GM23338 (cell line): ENCODE results near the gene HDAC8. TPM values are rescaled to one million over a fixed set of nuclear protein-coding genes. Genes with fewer than 3 reads are reported as not detected.

Experiments
- ATAC-seq: fragments of 200-7000 bp; cut with Tn5 transposase; 3 replicates; pipeline ENCODE4 v1.9.1; 2020
- DNase-seq: peaks from one replicate; pipeline ENCODE4 v3.0.0-alpha.2; 2015; ENCODE audit warnings: low spot score
- H2AFZ ChIP-seq: fragments of 200-600 bp; sonication (generic); 2 replicates; pipeline ENCODE4 v1.8.0; 2016; ENCODE audit warnings: antibody characterized with exemption, mild to moderate bottlenecking, moderate library complexity
- H3F3A ChIP-seq: fragments of 200-600 bp; sonication (generic); replicated peaks from 2 replicates; pipeline ENCODE4 v1.8.0; 2017; ENCODE audit warnings: antibody characterized with exemption, mixed run types, low read depth
- H3K27ac ChIP-seq: fragments of 200-600 bp; sonication (generic); 2 replicates; pipeline ENCODE4 v1.6.1; 2016; ENCODE audit warnings: low read depth
- H3K27me3 ChIP-seq: fragments of 200-600 bp; sonication (generic); 2 replicates; pipeline ENCODE4 v1.8.0; 2016; ENCODE audit warnings: mild to moderate bottlenecking, mixed run types, moderate library complexity; ENCODE audit not compliant: insufficient read depth
- H3K36me3 ChIP-seq: fragments of 200-600 bp; sonication (generic); 2 replicates; pipeline ENCODE4 v1.8.0; 2016; ENCODE audit warnings: mild to moderate bottlenecking; ENCODE audit not compliant: insufficient read depth
- H3K4me1 ChIP-seq: fragments of 200-600 bp; sonication (generic); 2 replicates; pipeline ENCODE4 v1.8.0; 2016; ENCODE audit warnings: mild to moderate bottlenecking, moderate library complexity; ENCODE audit not compliant: insufficient read depth
- H3K4me2 ChIP-seq: fragments of 200-600 bp; sonication (generic); 2 replicates; pipeline ENCODE4 v1.7.1; 2017; ENCODE audit warnings: mixed run types
- H3K4me3 ChIP-seq: fragments of 200-600 bp; sonication (generic); 2 replicates; pipeline ENCODE4 v1.6.1; 2016; ENCODE audit warnings: mixed run types
- H3K79me2 ChIP-seq: fragments of 200-600 bp; sonication (generic); replicated peaks from 2 replicates; pipeline ENCODE4 v1.8.0; 2017; ENCODE audit warnings: mild to moderate bottlenecking; ENCODE audit not compliant: insufficient read depth
- H3K9me2 ChIP-seq: fragments of 200-600 bp; sonication (generic); 2 replicates; pipeline ENCODE4 v1.8.0; 2017; ENCODE audit not compliant: insufficient read depth
- H4K20me1 ChIP-seq: fragments of 200-600 bp; sonication (generic); replicated peaks from 2 replicates; pipeline ENCODE4 v1.8.0; 2017; ENCODE audit warnings: mild to moderate bottlenecking; ENCODE audit not compliant: insufficient read depth
- H3K27ac Mint-ChIP-seq: 2 replicates; pipeline ENCODE4 v1.8.0; 2020; ENCODE audit warnings: inconsistent platforms, mild to moderate bottlenecking, moderate library complexity, mixed read lengths
- H3K27me3 Mint-ChIP-seq: 3 replicates; pipeline ENCODE4 v1.8.0; 2022; ENCODE audit warnings: low read depth, mild to moderate bottlenecking, moderate library complexity, mixed read lengths, inconsistent platforms; ENCODE audit not compliant: insufficient read depth, poor library complexity
- H3K36me3 Mint-ChIP-seq: 3 replicates; pipeline ENCODE4 v1.8.0; 2021; ENCODE audit warnings: low read depth, mild to moderate bottlenecking, inconsistent platforms, moderate library complexity, mixed read lengths
- H3K4me1 Mint-ChIP-seq: 3 replicates; pipeline ENCODE4 v1.8.0; 2020; ENCODE audit warnings: mild to moderate bottlenecking, inconsistent platforms, mixed read lengths
- H3K4me3 Mint-ChIP-seq: 3 replicates; pipeline ENCODE4 v1.8.0; 2021; ENCODE audit warnings: moderate library complexity, mild to moderate bottlenecking, inconsistent platforms, mixed read lengths
- H3K9me3 Mint-ChIP-seq: 3 replicates; pipeline ENCODE4 v1.8.0; 2020; ENCODE audit warnings: moderate library complexity, mild to moderate bottlenecking, inconsistent platforms, mixed read lengths
- CREB1 ChIP-seq: fragments of 250-450 bp; sonication (Bioruptor Pico); IDR thresholded peaks from 2 replicates; pipeline ENCODE4 v1.5.0; 2020; ENCODE audit warnings: low read depth, mild to moderate bottlenecking, moderate library complexity
- EZH2 ChIP-seq: fragments of 200-600 bp; sonication (generic); IDR thresholded peaks from one replicate; pipeline ENCODE4 v1.8.0; 2017; ENCODE audit warnings: antibody characterized with exemption, mild to moderate bottlenecking, low read depth; ENCODE audit not compliant: unreplicated experiment
- EZH2phosphoT487 ChIP-seq: fragments of 200-600 bp; sonication (generic); IDR thresholded peaks from one replicate; pipeline ENCODE4 v1.8.1; 2018; ENCODE audit warnings: antibody characterized with exemption; ENCODE audit not compliant: unreplicated experiment
- JUNB ChIP-seq: IDR thresholded peaks from one replicate; pipeline ENCODE4 v1.6.1; 2016; ENCODE audit warnings: antibody characterized with exemption; ENCODE audit not compliant: unreplicated experiment
- NANOG ChIP-seq: IDR thresholded peaks from 2 replicates; pipeline ENCODE4 v1.6.1; 2016; ENCODE audit warnings: antibody characterized with exemption, borderline replicate concordance
- POLR2AphosphoS5 ChIP-seq: IDR thresholded peaks from 2 replicates; pipeline ENCODE4 v1.6.1; 2016; ENCODE audit warnings: antibody characterized with exemption, low read depth
- STAT1 ChIP-seq: IDR thresholded peaks from one replicate; pipeline ENCODE4 v1.6.1; 2016; ENCODE audit warnings: antibody characterized with exemption; ENCODE audit not compliant: unreplicated experiment
- ZNF114 ChIP-seq: fragments of 250-450 bp; sonication (Bioruptor Pico); IDR thresholded peaks from 2 replicates; pipeline ENCODE4 v1.5.0; 2020; ENCODE audit warnings: mild to moderate bottlenecking, moderate library complexity
- ZNF331 ChIP-seq: fragments of 250-450 bp; sonication (Bioruptor Pico); IDR thresholded peaks from 2 replicates; pipeline ENCODE4 v1.5.0; 2020; ENCODE audit warnings: low read depth, mild to moderate bottlenecking, moderate library complexity
- polyA plus RNA-seq: library from polyadenylated mRNA; unstranded; fragments of >200 nt; fragmentation: Nextera tagmentation; extraction: Ambion mirVana; gene quantifications from 2 replicates; pipeline ENCODE4 v1.2.1, GENCODE V29; 2016
- total RNA-seq: library from RNA; depleted of rRNA; stranded (reverse); fragments of >200 nt; shearing (Covaris generic); gene quantifications from 2 replicates; pipeline ENCODE4 v1.2.3, GENCODE V29; 2014
- TF ChIP-seq, protein P1 (sequence below): IDR thresholded peaks from 2 replicates; pipeline ENCODE4 v1.6.1; 2016; ENCODE audit warnings: antibody characterized with exemption
- TF ChIP-seq, protein P2 (sequence below): fragments of 250-450 bp; sonication (Bioruptor Pico); IDR thresholded peaks from 2 replicates; pipeline ENCODE4 v1.5.0; 2020; ENCODE audit warnings: mild to moderate bottlenecking, moderate library complexity
- TF ChIP-seq, protein P3 (sequence below): IDR thresholded peaks from one replicate; pipeline ENCODE4 v1.6.1; 2018; ENCODE audit warnings: antibody characterized with exemption; ENCODE audit not compliant: unreplicated experiment
- TF ChIP-seq, protein P4 (sequence below), 2 experiments: fragments of 200-600 bp in 1 of 2; sonication (generic) in 1 of 2; conservative IDR thresholded peaks; 2 replicates each; pipeline versions ENCODE4 v1.5.1 to v1.6.1; 2016 to 2017; ENCODE audit warnings: antibody characterized with exemption in 2 of 2, low read depth in 2 of 2, mild to moderate bottlenecking in 2 of 2, moderate library complexity in 1 of 2

Gene HDAC8
- total and polyA plus RNA-seq, 2 experiments from 2014 or later = 21.6 to 28.7 TPM

DNA sequence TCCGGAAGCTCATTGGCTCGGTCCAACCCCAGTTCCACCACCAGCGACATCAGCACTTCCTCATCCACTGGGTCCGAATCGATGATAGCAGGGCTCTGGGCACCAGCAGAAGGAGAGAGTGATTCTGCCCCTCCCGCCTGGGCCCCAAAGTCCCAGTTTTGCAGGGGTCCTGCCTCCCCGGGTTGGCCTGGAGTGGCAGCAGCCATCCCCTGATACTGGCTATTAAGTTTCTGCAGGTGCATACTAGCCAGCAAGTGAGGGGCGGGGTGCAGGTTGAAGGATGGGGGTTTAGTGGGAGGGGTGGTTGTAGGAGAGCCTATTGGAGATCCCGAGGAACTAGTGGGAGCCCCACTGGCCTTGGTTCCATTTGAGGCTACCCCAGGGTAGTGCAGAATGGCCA is 270.9 kb downstream of the HDAC8 start:
- 0 out of 2 replicates have a peak, but pooled peaks cover 5% of the 10 kb centered on the region for H3K4me1 ChIP-seq
- H3K36me3 ChIP-seq = no peaks in the 10 kb centered on the region
- H3K4me3 ChIP-seq = no peak overlapping the region
- DNase-seq (no peak), ATAC-seq (no peak)
- H3K27me3 ChIP-seq = peaks cover 47% of the 10 kb centered on the region
- TF ChIP-seq NANOG (no peak), STAT1 (no peak), POLR2AphosphoS5 (no peak), EZH2phosphoT487 (no peak), CREB1 (no peak), ZNF331 (no peak), JUNB (no peak), EZH2 (no peak), ZNF114 (no peak)
- TF ChIP-seq, protein P1, sequence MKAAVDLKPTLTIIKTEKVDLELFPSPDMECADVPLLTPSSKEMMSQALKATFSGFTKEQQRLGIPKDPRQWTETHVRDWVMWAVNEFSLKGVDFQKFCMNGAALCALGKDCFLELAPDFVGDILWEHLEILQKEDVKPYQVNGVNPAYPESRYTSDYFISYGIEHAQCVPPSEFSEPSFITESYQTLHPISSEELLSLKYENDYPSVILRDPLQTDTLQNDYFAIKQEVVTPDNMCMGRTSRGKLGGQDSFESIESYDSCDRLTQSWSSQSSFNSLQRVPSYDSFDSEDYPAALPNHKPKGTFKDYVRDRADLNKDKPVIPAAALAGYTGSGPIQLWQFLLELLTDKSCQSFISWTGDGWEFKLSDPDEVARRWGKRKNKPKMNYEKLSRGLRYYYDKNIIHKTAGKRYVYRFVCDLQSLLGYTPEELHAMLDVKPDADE = no peak
- TF ChIP-seq, protein P2, sequence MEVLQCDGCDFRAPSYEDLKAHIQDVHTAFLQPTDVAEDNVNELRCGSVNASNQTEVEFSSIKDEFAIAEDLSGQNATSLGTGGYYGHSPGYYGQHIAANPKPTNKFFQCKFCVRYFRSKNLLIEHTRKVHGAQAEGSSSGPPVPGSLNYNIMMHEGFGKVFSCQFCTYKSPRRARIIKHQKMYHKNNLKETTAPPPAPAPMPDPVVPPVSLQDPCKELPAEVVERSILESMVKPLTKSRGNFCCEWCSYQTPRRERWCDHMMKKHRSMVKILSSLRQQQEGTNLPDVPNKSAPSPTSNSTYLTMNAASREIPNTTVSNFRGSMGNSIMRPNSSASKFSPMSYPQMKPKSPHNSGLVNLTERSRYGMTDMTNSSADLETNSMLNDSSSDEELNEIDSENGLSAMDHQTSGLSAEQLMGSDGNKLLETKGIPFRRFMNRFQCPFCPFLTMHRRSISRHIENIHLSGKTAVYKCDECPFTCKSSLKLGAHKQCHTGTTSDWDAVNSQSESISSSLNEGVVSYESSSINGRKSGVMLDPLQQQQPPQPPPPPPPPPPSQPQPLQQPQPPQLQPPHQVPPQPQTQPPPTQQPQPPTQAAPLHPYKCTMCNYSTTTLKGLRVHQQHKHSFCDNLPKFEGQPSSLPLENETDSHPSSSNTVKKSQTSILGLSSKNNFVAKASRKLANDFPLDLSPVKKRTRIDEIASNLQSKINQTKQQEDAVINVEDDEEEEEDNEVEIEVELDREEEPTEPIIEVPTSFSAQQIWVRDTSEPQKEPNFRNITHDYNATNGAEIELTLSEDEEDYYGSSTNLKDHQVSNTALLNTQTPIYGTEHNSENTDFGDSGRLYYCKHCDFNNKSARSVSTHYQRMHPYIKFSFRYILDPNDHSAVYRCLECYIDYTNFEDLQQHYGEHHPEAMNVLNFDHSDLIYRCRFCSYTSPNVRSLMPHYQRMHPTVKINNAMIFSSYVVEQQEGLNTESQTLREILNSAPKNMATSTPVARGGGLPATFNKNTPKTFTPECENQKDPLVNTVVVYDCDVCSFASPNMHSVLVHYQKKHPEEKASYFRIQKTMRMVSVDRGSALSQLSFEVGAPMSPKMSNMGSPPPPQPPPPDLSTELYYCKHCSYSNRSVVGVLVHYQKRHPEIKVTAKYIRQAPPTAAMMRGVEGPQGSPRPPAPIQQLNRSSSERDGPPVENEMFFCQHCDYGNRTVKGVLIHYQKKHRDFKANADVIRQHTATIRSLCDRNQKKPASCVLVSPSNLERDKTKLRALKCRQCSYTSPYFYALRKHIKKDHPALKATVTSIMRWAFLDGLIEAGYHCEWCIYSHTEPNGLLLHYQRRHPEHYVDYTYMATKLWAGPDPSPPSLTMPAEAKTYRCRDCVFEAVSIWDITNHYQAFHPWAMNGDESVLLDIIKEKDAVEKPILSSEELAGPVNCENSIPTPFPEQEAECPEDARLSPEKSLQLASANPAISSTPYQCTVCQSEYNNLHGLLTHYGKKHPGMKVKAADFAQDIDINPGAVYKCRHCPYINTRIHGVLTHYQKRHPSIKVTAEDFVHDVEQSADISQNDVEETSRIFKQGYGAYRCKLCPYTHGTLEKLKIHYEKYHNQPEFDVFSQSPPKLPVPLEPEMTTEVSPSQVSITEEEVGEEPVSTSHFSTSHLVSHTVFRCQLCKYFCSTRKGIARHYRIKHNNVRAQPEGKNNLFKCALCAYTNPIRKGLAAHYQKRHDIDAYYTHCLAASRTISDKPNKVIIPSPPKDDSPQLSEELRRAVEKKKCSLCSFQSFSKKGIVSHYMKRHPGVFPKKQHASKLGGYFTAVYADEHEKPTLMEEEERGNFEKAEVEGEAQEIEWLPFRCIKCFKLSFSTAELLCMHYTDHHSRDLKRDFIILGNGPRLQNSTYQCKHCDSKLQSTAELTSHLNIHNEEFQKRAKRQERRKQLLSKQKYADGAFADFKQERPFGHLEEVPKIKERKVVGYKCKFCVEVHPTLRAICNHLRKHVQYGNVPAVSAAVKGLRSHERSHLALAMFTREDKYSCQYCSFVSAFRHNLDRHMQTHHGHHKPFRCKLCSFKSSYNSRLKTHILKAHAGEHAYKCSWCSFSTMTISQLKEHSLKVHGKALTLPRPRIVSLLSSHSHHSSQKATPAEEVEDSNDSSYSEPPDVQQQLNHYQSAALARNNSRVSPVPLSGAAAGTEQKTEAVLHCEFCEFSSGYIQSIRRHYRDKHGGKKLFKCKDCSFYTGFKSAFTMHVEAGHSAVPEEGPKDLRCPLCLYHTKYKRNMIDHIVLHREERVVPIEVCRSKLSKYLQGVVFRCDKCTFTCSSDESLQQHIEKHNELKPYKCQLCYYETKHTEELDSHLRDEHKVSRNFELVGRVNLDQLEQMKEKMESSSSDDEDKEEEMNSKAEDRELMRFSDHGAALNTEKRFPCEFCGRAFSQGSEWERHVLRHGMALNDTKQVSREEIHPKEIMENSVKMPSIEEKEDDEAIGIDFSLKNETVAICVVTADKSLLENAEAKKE (CRISPR knock-in tag) = no peak
- TF ChIP-seq, protein P3, sequence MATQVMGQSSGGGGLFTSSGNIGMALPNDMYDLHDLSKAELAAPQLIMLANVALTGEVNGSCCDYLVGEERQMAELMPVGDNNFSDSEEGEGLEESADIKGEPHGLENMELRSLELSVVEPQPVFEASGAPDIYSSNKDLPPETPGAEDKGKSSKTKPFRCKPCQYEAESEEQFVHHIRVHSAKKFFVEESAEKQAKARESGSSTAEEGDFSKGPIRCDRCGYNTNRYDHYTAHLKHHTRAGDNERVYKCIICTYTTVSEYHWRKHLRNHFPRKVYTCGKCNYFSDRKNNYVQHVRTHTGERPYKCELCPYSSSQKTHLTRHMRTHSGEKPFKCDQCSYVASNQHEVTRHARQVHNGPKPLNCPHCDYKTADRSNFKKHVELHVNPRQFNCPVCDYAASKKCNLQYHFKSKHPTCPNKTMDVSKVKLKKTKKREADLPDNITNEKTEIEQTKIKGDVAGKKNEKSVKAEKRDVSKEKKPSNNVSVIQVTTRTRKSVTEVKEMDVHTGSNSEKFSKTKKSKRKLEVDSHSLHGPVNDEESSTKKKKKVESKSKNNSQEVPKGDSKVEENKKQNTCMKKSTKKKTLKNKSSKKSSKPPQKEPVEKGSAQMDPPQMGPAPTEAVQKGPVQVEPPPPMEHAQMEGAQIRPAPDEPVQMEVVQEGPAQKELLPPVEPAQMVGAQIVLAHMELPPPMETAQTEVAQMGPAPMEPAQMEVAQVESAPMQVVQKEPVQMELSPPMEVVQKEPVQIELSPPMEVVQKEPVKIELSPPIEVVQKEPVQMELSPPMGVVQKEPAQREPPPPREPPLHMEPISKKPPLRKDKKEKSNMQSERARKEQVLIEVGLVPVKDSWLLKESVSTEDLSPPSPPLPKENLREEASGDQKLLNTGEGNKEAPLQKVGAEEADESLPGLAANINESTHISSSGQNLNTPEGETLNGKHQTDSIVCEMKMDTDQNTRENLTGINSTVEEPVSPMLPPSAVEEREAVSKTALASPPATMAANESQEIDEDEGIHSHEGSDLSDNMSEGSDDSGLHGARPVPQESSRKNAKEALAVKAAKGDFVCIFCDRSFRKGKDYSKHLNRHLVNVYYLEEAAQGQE = no peak
- TF ChIP-seq, protein P4, sequence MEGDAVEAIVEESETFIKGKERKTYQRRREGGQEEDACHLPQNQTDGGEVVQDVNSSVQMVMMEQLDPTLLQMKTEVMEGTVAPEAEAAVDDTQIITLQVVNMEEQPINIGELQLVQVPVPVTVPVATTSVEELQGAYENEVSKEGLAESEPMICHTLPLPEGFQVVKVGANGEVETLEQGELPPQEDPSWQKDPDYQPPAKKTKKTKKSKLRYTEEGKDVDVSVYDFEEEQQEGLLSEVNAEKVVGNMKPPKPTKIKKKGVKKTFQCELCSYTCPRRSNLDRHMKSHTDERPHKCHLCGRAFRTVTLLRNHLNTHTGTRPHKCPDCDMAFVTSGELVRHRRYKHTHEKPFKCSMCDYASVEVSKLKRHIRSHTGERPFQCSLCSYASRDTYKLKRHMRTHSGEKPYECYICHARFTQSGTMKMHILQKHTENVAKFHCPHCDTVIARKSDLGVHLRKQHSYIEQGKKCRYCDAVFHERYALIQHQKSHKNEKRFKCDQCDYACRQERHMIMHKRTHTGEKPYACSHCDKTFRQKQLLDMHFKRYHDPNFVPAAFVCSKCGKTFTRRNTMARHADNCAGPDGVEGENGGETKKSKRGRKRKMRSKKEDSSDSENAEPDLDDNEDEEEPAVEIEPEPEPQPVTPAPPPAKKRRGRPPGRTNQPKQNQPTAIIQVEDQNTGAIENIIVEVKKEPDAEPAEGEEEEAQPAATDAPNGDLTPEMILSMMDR (conservative IDR thresholded peaks at IDR 0.05; ENCODE audit: low read depth in 2 of 2) = no peak
- Mint-ChIP-seq H3K4me1 (peaks cover 6% of the 10 kb centered on the region; the same call in 2 of the 3 replicates), H3K27me3 (peaks cover 40% of the 10 kb centered on the region), H3K9me3 (no peaks in the 10 kb centered on the region), H3K36me3 (peaks cover 3% of the 10 kb centered on the region; the same call in 1 of the 3 replicates), H3K4me3 (no peak overlapping the region), H3K27ac (no peak overlapping the region)
- H4K20me1 ChIP-seq = no peaks in the 10 kb centered on the region
- no peak overlapping the region for H3K27ac ChIP-seq
- no peak overlapping the region for H2AFZ ChIP-seq
- H3K9me2 ChIP-seq = no peaks in the 10 kb centered on the region
- no peaks in the 10 kb centered on the region for H3F3A ChIP-seq
- H3K79me2 ChIP-seq = no peaks in the 10 kb centered on the region
- H3K4me2 ChIP-seq = no peak overlapping the region
